Measurements from ENCODE around the gene SSTR5. TPM values are rescaled to one million over a fixed set of nuclear protein-coding genes. Genes with fewer than 3 reads are reported as not detected.

The SSTR5 gene
- total RNA-seq, 1 donor from 2014 or later, result not detected

GRCh38 chr16:1080801-1081733 is 8.5 kb downstream of the SSTR5 start:
- Histone ChIP-seq H3K36me3 (no peaks in the 10 kb centered on the region), H3K4me1 (no peaks in the 10 kb centered on the region), H3K27me3 (ENCODE audit: low read depth) (peaks cover 66% of the 10 kb centered on the region), H3K27ac (no peak overlapping the region), H3K4me3 (no peak overlapping the region), H3K9me3 (peaks cover 15% of the 10 kb centered on the region)
- intact Hi-C loops (cut with DNase I), result no loop called here
- ATAC-seq (no peak), DNase-seq (no peak)
- no peak for TF ChIP-seq CTCF (IDR thresholded peaks at IDR 0.05)

GRCh38 chr16:1081734-1082265 is 9.3 kb downstream of the SSTR5 start:
- no peak for DNase-seq
- Histone ChIP-seq H3K36me3 (no peaks in the 10 kb centered on the region), H3K4me1 (no peaks in the 10 kb centered on the region), H3K27me3 (ENCODE audit: low read depth) (peaks cover 66% of the 10 kb centered on the region), H3K9me3 (peaks cover 15% of the 10 kb centered on the region), H3K27ac (no peak overlapping the region), H3K4me3 (no peak overlapping the region)
- no peak for TF ChIP-seq CTCF (IDR thresholded peaks at IDR 0.05)
- no peak for ATAC-seq
- intact Hi-C loops (cut with DNase I), result no loop called here

- no peak for ATAC-seq
- Histone ChIP-seq H3K4me3 (no peak overlapping the region), H3K36me3 (no peaks in the 10 kb centered on the region), H3K27ac (no peak overlapping the region), H3K27me3 (ENCODE audit: low read depth) (peaks cover 66% of the 10 kb centered on the region), H3K9me3 (peaks cover 15% of the 10 kb centered on the region), H3K4me1 (no peaks in the 10 kb centered on the region)
- TF ChIP-seq CTCF (IDR thresholded peaks at IDR 0.05), result no peak
- intact Hi-C loops (cut with DNase I), result no loop called here
- DNase-seq, result no peak
These were observed 9.9 kb downstream of the SSTR5 start for GRCh38 chr16:1082266-1082951.

GRCh38 chr16:1082952-1083675 is 10.6 kb downstream of the SSTR5 start:
- peaks cover 73% of the 10 kb centered on the region for H3K27me3 ChIP-seq (ENCODE audit: low read depth)
- ATAC-seq, result no peak

More at GRCh38 chr16:1082952-1083675, 10.6 kb downstream of the SSTR5 start:
- TF ChIP-seq CTCF (IDR thresholded peaks at IDR 0.05), result no peak
- no peak for DNase-seq
- no peak overlapping the region for H3K27ac ChIP-seq
- intact Hi-C loops (cut with DNase I), result no loop called here
- no peak overlapping the region for H3K4me3 ChIP-seq
- H3K36me3 ChIP-seq, result no peaks in the 10 kb centered on the region
- peaks cover 15% of the 10 kb centered on the region for H3K9me3 ChIP-seq
- no peaks in the 10 kb centered on the region for H3K4me1 ChIP-seq
